Fibroblast of lung (primary cell): ENCODE data around the gene ZEB2.

Source experiments
- CTCF ChIP-seq, 2 donors: IDR thresholded peaks in 1 of 2; conservative IDR thresholded peaks in 1 of 2; 1 replicate in 1 of 2; 2 replicates in 1 of 2; pipeline ENCODE4 v1.5.1; 2011 to 2012; ENCODE audit warnings: low read length in 2 of 2, control low read depth in 1 of 2, inconsistent platforms in 1 of 2, low read depth in 1 of 2, mild to moderate bottlenecking in 1 of 2
- EZH2 ChIP-seq: IDR thresholded peaks from 2 replicates; pipeline ENCODE4 v1.5.1; 2012; ENCODE audit warnings: low read length, control low read depth, mild to moderate bottlenecking; ENCODE audit errors: missing control alignments

GRCh38 chr2:144502369-144502768 is 17.6 kb downstream of the ZEB2 start:
- TF ChIP-seq EZH2 (no peak), CTCF (conservative IDR thresholded peaks at IDR 0.05 in 1 of 2, IDR thresholded peaks at IDR 0.05 in 1 of 2; ENCODE audit: low read depth in 1 of 2, low read length in 2 of 2) (no peak)
